Activated CD4-positive, CD25-positive, alpha-beta regulatory T cell treated with anti-CD3 and anti-CD28 coated beads, Interleukin-2, amount 50 U/mL, for 16 hours (primary cell): ENCODE results near the gene AIFM1.

Experiments
- DNase-seq: peaks from one replicate; pipeline ENCODE4 v3.0.0-alpha.2; 2020; ENCODE audit warnings: low read depth, low spot score

The AIFM1 gene

GRCh38 chrX:130165703-130166502, at the start of gene AIFM1:
TSS of gene AIFM1 (minus strand) at chrX:130165841. CDS start at chrX:130165656, 185 bp downstream.
- peak; percentile 75 for DNase-seq

- DNase-seq: no peak
Measured at GRCh38 chrX:130213376-130213775, 47.7 kb upstream of the AIFM1 start.

DNA sequence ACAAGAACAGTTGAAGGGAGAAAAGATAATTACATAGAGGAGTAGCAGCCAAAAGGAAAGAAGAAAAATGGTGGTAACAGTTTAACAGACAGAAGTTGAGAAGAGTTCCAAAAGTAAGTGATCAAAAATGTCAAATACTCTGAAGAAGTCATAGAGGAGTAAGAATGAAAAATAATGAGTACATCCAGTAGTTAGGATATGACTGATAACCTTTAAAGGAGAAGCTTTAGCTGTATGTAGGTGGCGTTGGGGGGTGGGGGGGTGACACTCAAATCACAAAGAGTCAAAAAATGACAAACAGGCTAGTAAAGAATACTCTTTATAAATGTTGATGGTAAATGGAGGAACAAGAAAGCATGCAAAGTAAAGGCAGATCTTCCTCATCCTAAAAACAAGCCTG, 46.7 kb upstream of the AIFM1 start:
- no peak for DNase-seq

DNA sequence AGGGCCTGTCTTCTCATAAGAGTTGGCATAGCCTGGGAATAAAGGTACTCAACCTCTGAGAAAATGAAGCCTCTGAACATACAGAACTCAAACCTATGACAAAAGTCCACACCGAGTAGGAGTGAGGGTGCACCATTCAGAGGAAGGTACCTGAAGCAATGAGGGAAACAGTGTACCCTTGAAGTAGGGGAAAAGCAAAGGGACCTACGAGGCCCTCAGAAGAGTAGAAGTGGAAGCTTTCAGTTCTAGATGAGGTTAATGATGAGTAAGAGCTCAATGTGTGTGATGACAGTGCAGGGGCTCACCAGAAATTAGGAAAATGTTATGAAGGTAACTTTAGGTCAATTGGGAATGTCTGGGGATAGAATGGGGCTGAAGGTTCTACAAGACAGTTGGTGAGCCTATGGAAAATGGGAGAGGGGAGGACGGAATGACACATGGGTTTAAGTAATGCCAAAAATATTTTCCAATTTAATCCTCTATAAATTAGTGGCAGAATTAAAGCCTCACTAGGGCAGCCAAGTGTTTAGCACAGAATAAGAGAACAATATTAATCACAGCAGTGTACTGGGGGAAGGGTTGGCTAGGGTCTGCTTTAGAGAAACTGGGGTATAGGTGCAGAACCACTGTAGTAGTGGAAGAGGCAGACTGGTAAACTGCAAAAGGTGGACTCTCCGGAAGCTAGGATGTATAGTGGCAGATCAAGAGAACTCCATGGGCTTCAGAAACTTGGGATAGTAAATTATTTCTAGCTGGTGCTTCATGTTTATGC, 46.0 kb upstream of the AIFM1 start:
- no peak for DNase-seq

DNA sequence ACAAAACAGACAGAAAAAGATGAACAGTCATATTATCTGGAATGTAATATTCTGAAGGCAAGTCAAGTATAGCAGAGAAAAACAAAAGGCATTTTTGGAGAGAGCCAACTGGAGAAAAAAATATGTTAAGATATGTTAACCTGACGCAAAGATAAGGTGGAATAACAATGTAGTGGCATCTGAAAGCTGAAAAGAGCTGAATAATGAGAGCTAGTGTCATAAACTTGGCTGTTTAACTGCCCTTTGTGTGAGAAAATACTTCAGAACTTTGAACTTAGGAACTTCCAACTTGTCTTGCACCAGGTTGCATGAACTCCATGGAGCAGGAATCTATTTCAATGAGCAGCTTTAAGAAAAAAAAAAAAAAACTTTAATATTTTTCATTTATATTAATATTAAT, 39.0 kb upstream of the AIFM1 start:
- no peak for DNase-seq

DNA sequence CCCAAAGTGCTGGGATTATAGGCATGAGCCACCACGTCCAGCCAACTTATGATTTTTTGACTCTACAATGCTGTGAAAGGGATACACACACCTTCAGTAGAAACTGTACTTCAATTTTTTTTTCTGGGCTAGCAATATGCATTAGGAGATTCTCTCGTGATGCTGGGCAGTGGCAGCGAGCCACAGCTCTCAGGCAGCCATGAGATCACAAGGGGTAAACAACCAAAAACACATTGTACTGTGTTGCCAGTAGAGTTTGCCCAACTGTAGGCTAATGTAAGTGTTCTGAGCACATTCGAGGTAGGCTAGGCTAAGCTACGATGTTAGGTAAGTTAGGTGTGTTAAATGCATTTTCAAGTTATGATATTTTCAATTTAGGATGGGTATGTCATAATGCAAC, 31.8 kb upstream of the AIFM1 start:
- no peak for DNase-seq

- no peak for DNase-seq
Measured at GRCh38 chrX:130196466-130196865, 30.8 kb upstream of the AIFM1 start.

GRCh38 chrX:130190801-130191200, 25.2 kb upstream of the AIFM1 start:
- DNase-seq: no peak

- DNase-seq: no peak
Measured at GRCh38 chrX:130186651-130187050, 21.0 kb upstream of the AIFM1 start.

- no peak for DNase-seq
Measured at GRCh38 chrX:130184857-130185256, 19.2 kb upstream of the AIFM1 start.

GRCh38 chrX:130184168-130184567, 18.5 kb upstream of the AIFM1 start:
- DNase-seq: no peak

- no peak for DNase-seq
Measured at GRCh38 chrX:130179579-130180215, 14.1 kb upstream of the AIFM1 start.

DNA sequence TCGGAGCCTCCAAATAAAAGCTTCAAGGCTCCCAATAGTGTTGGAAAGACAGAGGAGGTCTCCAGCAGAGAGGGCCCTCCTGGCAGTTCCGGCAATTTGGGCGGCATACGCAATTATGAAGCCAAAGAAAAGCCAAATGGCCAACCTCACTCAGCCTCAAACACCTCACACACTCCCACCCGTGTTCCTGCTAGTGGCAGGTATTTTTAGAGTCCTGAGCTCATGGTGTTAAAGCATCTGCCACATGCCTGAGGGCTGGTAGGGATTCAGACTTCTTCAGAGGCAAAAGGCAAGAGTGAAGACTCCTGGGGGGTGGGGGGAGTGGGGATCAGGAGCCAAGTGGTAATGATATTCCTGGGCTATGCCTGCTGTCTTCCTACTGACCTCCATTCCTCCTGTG, 13.5 kb upstream of the AIFM1 start:
- no peak for DNase-seq

DNA sequence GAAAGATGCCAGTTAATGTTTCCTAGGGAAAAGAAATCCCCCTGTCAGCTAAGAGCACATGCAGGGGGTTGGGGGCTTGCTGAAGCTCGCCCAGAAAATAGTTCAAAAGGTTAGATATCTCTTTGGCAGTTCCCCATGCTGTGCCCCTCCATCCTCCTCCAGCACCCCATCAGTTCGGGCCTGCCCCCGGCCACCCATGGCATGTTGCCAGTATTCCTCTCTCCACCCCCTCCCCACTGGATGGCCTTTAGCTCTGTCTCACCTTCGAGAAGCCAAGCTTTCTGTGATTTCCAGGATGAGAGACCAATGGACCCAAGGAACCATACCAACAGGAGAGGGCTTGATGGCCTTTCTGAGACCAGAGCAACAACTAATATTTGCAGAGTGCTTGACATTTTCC, 11.3 kb upstream of the AIFM1 start:
- no peak for DNase-seq

DNA sequence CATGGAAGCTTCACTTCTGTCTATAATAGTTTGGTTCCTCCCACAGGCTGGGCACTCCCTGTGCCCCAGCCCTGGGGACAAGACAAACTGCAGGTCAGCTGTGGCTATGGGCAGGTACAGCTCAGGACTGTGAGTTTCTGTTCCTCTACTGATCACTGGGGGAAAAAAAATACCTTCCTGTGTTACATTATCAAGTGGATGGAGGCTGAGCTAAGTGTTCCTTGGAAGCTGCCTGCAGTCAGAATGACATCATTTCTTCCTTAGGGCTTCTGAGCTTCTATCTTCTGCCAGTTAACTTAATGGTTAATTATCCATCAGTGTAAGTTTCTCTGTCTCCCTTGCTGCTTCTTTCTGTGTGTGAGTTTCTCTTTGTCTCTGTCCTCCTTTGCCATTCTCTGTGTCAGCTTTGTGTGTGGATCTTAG, 10.7 kb upstream of the AIFM1 start:
- DNase-seq: no peak

DNA sequence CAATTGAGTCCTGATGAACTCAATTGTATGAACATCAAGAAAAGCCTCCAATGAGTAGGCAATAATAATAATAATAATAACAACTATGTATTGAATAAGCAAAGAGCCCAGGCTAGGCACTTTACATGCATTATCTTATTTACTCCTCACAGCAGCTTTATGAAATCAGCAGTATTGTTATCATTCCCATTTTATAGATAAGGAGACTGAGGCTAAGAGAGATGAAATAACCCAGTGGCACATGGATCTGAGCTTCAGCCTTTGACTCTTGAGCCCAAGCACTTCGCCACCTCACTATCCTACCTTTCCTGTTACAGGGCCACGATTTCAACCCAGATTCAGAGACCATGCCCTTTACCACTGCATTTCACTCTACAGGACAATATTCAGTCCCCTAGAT, 9.3 kb upstream of the AIFM1 start:
- no peak for DNase-seq

DNA sequence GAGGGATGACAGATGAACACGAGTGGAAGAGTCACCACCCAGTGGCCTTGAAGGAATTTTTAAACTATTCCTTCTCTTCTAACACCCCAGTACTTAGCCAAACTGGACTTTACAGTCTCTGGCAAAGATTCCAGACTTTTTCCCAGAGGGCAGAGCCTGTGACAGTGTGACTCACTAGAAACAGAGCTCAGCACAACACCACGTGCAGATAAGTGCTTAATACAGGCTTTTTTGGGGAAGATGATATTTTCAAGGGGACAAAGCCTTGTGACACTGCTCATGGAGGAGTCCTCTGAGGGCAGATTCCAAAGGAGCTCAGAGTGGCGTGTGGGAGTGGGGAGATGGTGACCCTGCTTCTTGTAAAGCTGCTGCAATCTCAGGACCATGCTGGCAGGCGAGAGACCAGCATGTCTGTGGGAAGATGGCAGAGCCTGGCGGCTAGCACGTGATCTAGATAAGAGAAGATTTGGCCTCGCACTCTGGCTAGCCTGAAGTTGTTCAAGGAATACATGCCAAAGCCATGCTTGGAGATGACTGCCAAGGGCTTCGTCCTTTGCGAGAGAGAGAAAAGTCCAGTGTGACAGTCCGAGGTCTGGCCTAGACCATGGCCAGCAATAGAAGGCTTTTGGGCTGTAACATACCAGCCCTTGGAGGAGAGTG, 8.5 kb upstream of the AIFM1 start:
- DNase-seq: no peak

DNA sequence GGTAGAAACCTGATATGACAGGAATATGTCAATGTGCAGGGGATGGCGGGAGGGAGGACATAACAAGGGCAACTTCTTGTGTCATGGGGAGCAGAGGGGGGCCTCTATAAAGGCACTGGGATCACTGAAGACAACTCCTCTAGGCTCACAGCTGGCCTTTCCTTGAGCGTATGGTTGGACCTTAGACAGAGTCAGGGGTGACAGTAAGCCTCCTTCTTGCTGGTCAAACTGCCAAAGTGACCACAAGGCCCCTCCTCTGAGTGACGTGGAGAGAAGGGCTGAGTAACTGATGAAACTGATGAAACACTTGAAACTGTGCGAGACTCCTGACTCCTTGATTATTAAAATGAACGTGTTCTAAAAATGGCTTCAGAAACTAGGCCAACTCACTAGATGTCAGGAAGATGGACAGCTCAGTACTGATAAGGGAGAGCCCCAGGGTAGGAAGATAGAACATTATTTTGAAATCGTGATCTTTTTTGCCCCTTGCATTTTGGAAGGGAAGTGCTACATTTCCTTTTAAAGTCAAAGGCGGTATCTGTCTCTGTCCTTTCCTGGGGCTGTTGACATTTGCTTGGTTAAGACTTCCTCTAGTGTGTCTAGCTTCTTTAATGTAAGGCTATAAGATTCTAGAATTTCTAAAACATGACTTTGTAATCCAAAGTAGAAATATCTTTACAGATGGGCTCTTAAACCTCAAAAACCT, 7.7 kb upstream of the AIFM1 start:
- DNase-seq: no peak

DNA sequence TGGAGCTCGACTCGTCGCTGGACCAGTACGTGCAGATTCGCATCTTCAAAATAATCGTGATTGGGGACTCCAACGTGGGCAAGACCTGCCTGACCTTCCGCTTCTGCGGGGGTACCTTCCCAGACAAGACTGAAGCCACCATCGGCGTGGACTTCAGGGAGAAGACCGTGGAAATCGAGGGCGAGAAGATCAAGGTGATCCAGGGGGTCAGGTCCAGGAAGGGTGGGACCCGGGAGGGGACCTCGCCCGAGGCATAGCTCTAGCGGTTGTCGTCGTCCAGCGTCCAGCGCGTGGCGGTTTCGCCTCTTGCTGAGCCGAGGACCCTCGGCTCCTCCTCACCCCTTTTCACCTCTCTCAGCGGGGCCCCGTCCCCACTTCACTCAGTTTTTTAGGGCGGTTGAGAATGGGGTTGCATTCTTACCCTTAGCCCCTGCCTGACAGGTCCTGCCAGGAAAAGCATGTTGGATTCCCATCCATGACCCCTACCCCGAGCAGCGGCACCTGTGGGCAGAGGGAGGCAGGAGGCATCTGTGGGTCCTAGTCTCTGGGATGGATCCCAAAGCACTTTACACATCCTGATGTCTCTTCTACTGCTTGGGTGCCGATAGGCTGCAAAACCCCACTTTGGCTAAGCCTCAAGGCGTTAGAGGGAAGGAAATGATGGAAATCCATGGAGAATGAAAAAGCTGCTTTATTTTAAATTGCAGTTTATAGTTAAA, 6.6 kb upstream of the AIFM1 start:
- no peak for DNase-seq

DNA sequence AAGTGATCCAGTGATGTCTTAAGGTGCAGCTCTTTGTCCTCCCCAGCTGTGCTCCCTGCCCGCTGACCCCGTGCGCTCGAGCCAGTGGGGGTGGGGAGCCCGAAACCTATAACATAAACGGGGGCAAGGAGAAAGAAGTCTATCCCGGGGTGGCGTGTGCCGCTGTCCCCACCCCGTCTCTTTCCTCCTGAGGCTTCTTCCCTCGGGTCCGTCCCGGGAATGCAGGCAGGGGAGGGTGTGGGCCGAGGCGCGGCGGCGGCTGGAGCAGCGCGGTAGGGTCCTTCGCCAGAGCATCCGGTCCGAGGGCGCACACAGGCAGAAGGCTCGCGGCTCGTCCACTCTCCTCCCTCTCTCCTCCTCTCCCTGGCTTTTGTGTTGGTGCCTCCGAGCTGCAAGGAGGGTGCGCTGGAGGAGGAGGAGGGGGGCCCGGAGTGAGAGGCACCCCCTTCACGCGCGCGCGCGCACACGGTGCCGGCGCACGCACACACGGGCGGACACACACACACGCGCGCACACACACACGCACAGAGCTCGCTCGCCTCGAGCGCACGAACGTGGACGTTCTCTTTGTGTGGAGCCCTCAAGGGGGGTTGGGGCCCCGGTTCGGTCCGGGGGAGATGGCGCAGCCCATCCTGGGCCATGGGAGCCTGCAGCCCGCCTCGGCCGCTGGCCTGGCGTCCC, 5.9 kb upstream of the AIFM1 start, which contains the start of gene RAB33A:
TSS of gene RAB33A (plus strand) at position 517 of the 681 bp plus-strand sequence. CDS start at position 618, 101 bp downstream.
- DNase-seq: no peak
